Measurements from ENCODE around the gene SPG7.

GRCh38 chr16:89502081-89502843, 5.9 kb upstream of the SPG7 start:
- TF ChIP-seq POLR2A (IDR thresholded peaks at IDR 0.05; ENCODE audit: low read length) = no peak
- TF ChIP-seq GATA1 (IDR thresholded peaks at IDR 0.05; ENCODE audit: low read depth, low read length) = no peak
